Superior temporal gyrus (tissue), 1 donor: ENCODE measurements around the gene HPS4.
"Not testable (repeated sequence)": the region's sequence is repeated elsewhere in the genome, so short reads cannot be mapped to it uniquely, and the experiment has no call there.

Experiments
- DNase-seq: peaks from one replicate; pipeline ENCODE4 v3.0.0-alpha.2; 2016; ENCODE audit errors: extremely low spot score

The HPS4 gene

GRCh38 chr22:26443901-26444690 lies 39.5 kb downstream of the HPS4 start:
- DNase-seq, result no peak

DNA sequence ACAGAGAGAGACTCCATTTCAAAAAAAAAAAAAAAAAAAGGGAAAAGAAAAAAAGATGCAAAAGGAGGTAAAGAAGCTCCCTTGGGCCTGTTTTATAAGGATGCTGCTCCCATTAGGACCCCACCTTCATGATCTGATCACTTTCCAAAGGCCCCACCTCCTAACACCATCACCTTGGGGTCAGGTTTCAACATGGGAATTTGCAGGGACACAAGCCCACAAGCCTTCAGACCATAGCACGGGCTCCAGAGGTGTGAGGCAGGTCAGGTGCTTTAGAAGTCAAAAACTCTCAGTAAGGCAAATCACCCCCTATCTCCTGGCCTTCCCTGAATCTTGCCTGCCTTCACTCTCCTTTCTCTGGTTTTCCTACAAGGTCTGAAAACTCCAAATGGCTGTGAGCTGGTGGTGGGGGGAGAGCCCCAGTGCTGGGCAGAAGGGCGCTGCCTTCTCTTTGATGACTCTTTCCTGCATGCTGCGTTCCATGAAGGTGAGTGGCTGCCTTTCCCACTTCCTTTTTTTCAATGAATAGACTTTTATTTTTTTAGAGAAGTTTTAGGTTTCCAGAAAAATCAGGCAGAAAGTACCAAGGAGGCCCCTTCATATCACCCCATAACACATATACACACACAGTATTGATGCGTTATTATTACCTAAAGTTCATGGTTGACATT lies 41.4 kb downstream of the HPS4 start:
- DNase-seq, result no peak

GRCh38 chr22:26439559-26439958 lies 44.0 kb downstream of the HPS4 start:
- no peak for DNase-seq

DNA sequence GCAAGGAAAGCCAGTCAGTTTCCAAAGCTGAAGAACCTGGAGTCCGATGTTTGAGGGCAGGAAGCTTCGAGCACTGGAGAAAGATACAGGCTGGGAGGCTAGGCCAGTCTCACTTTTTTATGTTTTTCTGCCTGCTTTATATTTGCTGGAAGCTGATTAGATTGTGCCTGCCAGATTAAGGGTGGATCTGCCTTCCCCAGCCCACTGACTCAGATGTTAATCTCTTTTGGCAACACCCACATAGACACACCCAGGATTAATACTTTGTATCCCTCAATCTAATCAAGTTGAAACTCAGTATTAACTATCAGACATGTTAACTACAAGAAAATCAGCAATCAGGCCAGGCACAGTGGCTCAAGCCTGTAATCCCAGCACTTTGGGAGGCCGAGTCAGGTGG lies 44.8 kb downstream of the HPS4 start:
- DNase-seq, result not testable (repeated sequence)

DNA sequence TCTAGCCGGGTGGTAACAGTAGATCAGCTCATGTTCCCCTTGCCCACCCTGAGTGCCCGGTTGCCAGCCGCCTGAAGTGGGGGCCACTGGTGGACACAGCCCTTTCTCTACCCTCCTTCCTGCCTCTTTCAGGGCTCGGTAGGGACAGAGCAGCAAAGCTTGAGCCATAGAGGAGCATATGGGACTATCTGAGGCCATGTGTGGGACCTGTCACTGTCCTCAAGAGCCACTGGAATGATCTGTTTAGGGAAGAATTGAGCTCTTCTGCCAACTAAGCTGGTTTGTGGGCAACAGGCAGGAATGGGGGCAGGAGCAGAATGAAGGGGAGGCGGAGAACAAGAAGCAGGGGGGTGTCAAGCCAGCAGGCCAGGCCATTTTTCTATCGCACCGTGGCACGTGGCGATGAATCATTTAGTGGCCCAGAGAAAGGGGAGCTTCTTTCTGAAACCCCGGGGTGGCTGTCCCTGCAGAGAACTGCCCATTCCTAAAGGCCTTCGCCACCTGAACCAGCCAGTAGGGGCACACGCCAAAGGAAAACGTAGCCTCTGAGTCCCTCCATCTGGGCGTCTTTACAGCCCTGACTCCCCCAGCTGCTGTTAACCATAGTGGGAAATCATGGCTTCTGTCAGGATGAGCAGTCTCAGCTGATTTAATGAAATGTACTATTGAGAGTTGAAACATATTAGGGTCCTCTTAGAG lies 45.7 kb downstream of the HPS4 start:
- DNase-seq, result no peak

DNA sequence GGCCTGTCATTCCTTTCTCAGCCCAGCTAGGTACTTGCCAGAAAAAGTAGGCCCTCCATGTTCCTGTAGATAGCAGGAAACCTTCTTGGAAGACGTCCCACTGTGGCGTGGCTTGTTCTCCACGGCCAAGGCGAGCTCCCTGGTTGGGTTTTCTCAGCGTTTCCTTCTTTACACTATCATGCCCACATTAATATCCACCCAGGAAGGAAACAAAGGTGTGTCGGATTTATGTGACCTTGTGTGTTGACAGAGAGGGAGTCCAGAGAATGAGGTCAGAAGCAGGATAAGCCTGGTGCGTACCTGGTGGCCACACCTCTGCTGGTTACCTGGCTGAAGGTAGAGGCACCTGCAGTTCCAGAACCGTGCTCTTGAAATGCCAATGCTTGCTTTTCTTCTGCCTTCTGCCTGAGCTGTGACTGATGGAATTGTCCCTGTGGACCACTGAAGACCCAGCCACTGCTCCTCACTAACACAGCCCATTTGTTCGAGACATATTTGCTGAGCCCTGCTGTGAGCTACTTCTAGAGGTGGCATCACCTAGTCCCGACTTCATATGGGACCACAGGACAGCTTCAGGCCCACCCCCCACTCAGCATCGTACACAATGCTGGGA lies 46.6 kb downstream of the HPS4 start:
- no peak for DNase-seq

- DNase-seq, result no peak
Observed at GRCh38 chr22:26435327-26436093, 48.1 kb downstream of the HPS4 start.

DNA sequence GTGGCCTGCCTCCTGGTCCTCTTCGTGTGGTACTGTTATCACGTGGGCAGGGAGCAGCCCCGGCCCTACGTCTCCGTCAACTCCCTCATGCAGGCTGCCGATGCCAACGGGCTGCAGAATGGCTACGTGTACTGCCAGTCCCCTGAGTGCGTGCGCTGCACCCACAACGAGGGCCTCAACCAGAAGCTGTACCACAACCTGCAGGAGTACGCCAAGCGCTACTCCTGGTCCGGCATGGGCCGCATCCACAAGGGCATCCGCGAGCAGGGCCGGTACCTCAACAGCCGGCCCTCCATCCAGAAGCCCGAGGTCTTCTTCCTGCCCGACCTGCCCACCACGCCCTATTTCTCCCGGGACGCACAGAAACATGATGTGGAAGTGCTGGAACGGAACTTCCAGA lies 49.8 kb downstream of the HPS4 start:
- no peak for DNase-seq

DNA sequence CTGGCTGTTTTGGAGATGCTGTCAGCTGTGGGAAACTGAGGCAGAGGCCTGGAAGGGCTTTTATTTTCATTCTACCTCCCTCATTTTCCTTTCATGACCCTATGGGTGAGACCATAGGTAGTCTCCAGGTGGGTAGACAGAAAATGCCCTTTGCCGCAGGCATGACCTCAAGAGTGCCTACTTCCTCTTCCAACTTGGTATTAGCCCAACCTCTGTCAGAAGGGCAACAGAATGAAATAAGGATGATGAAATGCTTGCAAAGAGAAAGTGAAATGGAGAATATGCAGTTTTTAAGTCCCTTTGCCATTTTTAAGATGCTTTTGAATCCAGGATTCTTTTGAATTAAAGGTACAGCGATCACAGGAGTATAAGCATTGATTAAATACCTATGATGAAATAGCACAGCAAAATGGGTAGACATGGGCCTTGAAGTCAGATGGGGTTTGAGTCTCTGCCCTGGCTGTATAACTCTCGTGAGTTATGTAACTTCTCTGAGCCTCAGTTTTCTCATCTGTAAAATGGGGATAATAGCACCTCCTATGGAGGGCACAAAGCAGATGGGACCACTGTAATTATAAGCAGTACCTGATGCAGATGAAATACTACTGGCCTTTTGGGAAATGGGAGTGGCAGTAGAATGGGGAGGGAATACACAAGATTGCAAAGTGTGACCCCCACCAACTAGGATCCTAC lies 50.8 kb downstream of the HPS4 start:
- no peak for DNase-seq

GRCh38 chr22:26431261-26431995 lies 52.2 kb downstream of the HPS4 start:
- DNase-seq, result no peak

DNA sequence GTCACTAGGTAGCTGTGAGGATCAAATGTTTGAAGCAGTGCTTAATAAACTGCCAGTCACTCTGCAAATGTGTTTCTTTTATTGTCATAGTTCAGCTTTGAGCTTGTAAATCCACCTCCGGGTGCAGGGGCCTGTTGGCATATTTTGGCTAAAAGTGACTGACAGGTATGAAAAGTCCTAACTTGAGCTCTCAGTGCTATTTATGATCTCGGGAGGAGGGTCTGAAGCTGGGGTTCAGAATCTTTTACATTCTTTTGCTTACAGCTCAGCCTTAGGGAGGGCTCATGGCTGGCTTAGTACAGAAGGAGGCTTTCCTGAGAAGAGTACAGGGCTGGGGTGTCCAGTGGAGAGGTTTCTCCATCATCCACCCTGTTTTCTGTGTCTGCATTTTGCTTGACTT lies 53.0 kb downstream of the HPS4 start:
- no peak for DNase-seq

- no peak for DNase-seq
Observed at GRCh38 chr22:26429458-26430286, 53.9 kb downstream of the HPS4 start.

DNA sequence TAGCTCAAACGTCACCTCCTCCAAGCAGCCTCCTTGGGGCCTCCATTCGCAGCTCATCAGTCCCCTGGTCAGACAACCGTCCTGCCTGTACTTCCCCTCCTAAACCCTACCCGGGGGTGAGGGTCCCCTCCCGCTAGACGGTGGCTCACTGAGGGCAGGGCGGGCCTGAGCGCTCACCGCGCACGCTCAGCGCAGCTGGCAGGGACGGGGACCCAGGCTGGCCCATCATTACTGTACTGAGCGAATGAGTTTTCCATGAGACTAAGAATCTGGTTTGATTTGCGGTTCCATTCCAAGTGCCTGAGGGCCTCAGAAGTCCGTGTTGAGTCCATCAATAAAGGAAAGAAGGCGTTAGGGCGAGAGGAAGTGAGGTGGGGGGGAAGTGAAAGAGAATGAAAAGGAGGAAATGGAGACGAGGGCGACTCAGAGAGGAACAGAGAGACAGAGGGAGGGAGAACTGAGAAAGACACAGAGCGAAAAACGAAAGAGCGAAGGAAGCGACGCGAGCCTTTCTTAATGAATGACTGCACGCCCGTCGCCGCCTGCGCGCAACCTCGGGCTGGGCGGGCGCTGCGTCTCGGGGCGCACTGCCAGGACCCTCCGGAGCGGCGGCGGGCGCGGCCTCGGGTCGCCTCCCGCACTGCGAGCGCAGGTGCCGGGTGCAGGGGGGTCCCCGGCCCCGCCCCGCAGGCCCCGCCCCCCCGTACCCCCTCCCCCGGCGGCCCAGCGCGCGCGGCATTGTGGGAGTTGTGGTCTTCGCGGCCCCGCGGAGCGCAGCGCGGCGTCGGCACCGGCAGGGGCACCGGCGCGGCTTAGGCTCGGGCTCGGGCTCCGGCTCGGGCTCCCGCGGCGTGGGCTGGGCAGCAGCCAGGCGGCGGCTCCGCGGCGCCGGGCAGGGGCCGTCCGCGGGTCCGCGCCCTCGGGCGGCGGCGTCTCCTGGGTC lies 54.8 kb downstream of the HPS4 start, which contains the start of gene ASPHD2:
Gene ASPHD2 (plus strand): TSS at position 746 of the 943 bp plus-strand sequence. CDS start 4,356 bp downstream, outside the sequence.
- DNase-seq, result peak; percentile 67

DNA sequence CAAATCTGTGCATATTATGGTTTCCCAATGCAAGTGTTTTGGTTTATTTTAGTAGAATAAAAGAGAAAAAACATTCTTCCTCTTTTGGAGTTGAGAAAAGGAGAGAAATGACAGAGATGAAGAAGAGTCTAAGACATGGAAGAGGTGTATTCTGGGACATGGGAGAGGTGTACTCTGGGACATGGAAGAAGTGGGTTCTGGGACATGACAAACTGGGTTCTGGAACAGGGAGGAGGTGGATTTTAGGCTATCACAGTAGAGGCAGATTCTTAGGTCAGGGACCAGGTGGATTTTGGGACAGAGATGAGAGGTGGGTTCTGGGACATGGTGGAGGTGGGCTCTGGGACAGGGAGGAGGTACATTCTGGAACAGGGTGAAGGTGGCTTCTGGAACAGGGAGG lies 56.7 kb downstream of the HPS4 start:
- no peak for DNase-seq

DNA sequence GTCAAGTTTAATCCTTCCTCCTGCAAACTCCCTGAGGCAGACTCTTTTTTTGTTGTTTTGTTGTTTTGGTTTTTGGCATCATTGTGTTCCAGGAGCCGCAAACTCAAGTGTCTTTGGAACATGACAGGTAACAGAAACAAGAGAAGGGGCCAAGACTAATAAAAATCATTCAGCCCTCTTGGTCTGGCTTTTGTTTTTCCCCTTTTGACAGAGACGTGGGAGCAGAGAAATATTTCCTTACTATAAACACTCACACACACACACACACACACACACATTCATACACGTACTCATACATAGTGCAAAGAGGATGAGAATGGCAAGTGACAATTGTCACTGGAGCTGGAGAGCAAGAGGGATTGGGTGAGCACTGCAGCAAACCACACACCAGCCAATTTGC lies 65.0 kb downstream of the HPS4 start:
- no peak for DNase-seq

GRCh38 chr22:26417406-26417805 lies 66.2 kb downstream of the HPS4 start:
- DNase-seq, result no peak

DNA sequence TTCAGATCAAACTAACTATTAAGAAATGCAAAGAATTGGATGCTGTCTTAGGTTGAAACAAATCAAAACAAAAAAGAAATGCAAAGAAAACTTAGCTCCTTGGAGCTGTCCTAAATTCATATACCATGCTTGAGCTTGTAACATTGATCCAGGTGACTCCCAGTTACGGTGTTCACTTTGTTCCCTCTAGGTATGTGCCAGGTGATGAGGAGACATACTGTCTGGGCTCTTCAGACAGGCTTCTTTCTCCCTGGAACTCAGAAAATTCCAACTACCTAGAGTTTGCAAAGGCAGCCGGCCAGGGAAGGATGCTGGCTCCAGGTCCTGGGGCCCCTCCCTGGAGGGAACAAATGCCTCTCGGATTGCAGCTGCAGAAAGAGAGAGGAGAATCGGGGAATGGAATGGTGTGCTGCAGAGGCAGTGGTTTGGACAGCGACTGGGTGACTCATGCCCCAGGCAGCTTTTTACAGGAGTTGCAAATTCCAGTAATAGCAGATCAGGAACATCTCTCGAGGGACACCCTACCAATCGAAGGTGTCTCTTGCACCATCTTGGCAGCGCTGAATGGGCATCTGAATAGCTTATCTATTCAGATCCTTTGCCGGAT lies 66.8 kb downstream of the HPS4 start:
- DNase-seq, result no peak

GRCh38 chr22:26416256-26416655 lies 67.3 kb downstream of the HPS4 start:
- DNase-seq, result no peak
